Adrenal gland (tissue), 12 donors: Measurements from ENCODE around the gene P3H3. TPM values are rescaled to one million over a fixed set of nuclear protein-coding genes. Genes with fewer than 3 reads are reported as not detected.
"Not testable (repeated sequence)": the region's sequence is repeated elsewhere in the genome, so short reads cannot be mapped to it uniquely, and the experiment has no call there.

ENCODE experiments used
- DNase-seq, 7 donors: peaks; one replicate each; pipeline ENCODE4 v3.0.0-alpha.2; 2019 to 2020
- H3K27ac ChIP-seq, 5 donors: fragments of 200-600 bp; sonication (generic) in 4 of 5; 1 replicate in 3 of 5; 2 replicates in 2 of 5; pipeline versions ENCODE4 v1.5.1 to v1.8.0; 2016 to 2020; ENCODE audit warnings: mild to moderate bottlenecking in 1 of 5
- H3K27me3 ChIP-seq: fragments of 200-600 bp; 2 replicates; pipeline ENCODE4 v1.8.0; 2021
- H3K36me3 ChIP-seq, 2 donors: fragments of 200-600 bp; replicated peaks in 1 of 2; 1 replicate in 1 of 2; 2 replicates in 1 of 2; pipeline versions ENCODE4 v1.5.1 to v1.8.0; 2018 to 2022
- H3K4me1 ChIP-seq, 2 donors: fragments of 200-600 bp; replicated peaks in 1 of 2; 1 replicate in 1 of 2; 2 replicates in 1 of 2; pipeline versions ENCODE4 v1.5.1 to v1.8.0; 2018 to 2021
- H3K4me3 ChIP-seq, 4 donors: fragments of 200-600 bp; sonication (generic) in 3 of 4; one replicate each; pipeline ENCODE4 v1.5.1; 2016 to 2018
- H3K9me3 ChIP-seq, 3 donors: fragments of 200-600 bp; sonication (generic) in 1 of 3; replicated peaks in 1 of 3; 1 replicate in 2 of 3; 2 replicates in 1 of 3; pipeline versions ENCODE4 v1.5.1 to v1.8.0; 2016 to 2021
- POLR2A ChIP-seq, 2 donors: fragments of 450-650 bp; IDR thresholded peaks; one replicate each; pipeline ENCODE4 v1.6.1; 2017; ENCODE audit warnings: antibody characterized with exemption in 2 of 2, mild to moderate bottlenecking in 2 of 2, moderate library complexity in 1 of 2
- WGBS, 4 donors: extraction: QIAGEN DNeasy Blood & Tissue Kit in 2 of 4; methylation state at CpG; one replicate each; pipeline versions ENCODE4 v1.1.5 to v1.1.7; 2013 to 2017; 5-methylcytosine and 5-hydroxymethylcytosine counted together
- intact Hi-C, 2 donors: fragments of 100-400 bp; cut with DNase I; formaldehyde crosslinking; loops; one replicate each; pipeline versions ENCODE4 v1.14.1 to v1.15.0; 2022 to 2023
- polyA plus RNA-seq, 3 donors: library from polyadenylated mRNA; stranded (reverse); fragments of 200-250 nt in 2 of 3; fragments of 350-450 nt in 1 of 3; fragmentation: Illumina TruSeq in 1 of 3; extraction: RNeasy Lipid Tissue Mini Kit (QIAGEN cat#74804) in 1 of 3; gene quantifications; one replicate each; pipeline ENCODE4 v1.2.3, GENCODE V29; 2013 to 2014
- total RNA-seq, 9 donors: library from RNA; depleted of rRNA in 4 of 9; stranded (reverse); fragments of >200 nt in 4 of 9; fragments of 120-200 nt in 1 of 9; fragmentation: NEBNext Ultra II Directional in 1 of 9; extraction: Animal tissue kit (Norgen Biotek cat#: 25700) in 1 of 9; gene quantifications; one replicate each; pipeline versions ENCODE4 v1.1.0 to v1.2.4, GENCODE V29; 2013 to 2023
- TF ChIP-seq, protein P1 (sequence below), 6 experiments: fragments of 450-650 bp in 4 of 6; fragments of 200-600 bp in 2 of 6; sonication (generic) in 1 of 6; IDR thresholded peaks; 1 replicate in 5 of 6; 2 replicates in 1 of 6; pipeline versions ENCODE4 v1.5.1 to v1.8.0; 2016 to 2021; ENCODE audit warnings: antibody characterized with exemption in 6 of 6, mild to moderate bottlenecking in 2 of 6, moderate library complexity in 1 of 6
- donor health status: healthy with polysubstance abuse.
- donor health status: Bipolar disorder and iron deficiency.
- donor health status: DM: yes; HTN: yes; CAD: no.
- donor health status: DM: no; HTN: no; CAD: no.
- donor health status: DM: no; HTN: no; CAD: no.
- donor health status: DM: yes; HTN: yes; CAD: no.

The P3H3 gene
- total and polyA plus RNA-seq, 12 donors: 2.6 to 58.1 (median 15.8) TPM

DNA sequence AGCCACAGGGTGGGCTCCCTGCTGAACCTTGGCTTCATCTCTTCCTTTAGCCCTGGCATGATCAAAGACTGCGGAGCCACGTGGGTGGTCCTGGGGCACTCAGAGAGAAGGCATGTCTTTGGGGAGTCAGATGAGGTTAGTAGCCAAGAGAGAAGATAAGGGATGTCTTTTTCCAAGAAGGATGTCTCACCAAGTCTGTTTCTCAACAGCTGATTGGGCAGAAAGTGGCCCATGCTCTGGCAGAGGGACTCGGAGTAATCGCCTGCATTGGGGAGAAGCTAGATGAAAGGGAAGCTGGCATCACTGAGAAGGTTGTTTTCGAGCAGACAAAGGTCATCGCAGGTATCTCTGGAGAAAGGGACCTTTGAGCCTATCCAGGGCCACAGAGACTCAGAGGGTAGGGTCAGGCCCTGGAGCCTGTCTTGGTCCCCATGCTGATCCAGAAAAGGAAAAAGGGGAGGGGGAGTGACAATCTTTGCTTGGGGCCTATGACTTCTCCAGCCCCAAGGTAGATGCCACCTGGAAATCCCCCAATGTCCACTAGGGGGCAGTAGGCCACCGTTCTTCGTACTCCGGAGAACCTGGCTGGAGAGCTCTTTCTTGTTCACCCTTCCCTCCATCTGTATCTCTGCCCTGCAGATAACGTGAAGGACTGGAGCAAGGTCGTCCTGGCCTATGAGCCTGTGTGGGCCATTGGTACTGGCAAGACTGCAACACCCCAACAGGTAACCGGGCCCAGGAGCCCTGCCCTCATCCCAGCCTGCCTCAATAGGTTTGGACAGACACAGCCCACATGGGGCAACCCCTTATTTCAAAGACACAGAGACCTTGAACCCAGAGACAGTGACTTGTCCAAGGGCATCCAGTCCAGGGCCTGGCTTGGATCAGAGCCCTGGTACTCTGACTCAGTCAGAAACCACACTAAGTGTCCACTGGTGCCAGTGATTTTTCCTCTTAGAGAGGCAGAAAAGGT is 41.1 kb downstream of the P3H3 start:
- TF ChIP-seq, protein P1, sequence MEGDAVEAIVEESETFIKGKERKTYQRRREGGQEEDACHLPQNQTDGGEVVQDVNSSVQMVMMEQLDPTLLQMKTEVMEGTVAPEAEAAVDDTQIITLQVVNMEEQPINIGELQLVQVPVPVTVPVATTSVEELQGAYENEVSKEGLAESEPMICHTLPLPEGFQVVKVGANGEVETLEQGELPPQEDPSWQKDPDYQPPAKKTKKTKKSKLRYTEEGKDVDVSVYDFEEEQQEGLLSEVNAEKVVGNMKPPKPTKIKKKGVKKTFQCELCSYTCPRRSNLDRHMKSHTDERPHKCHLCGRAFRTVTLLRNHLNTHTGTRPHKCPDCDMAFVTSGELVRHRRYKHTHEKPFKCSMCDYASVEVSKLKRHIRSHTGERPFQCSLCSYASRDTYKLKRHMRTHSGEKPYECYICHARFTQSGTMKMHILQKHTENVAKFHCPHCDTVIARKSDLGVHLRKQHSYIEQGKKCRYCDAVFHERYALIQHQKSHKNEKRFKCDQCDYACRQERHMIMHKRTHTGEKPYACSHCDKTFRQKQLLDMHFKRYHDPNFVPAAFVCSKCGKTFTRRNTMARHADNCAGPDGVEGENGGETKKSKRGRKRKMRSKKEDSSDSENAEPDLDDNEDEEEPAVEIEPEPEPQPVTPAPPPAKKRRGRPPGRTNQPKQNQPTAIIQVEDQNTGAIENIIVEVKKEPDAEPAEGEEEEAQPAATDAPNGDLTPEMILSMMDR (IDR thresholded peaks at IDR 0.05): peak; percentile 85 to 92 (median 90)
- TF ChIP-seq POLR2A (IDR thresholded peaks at IDR 0.05): no peak
- peak overlapping the region; percentile 9 to 98 (median 97) for H3K27ac ChIP-seq
- H3K4me1 ChIP-seq: peaks cover 31 to 56% of the 10 kb centered on the region in 2 donors
- peaks cover 0 to 47% of the 10 kb centered on the region in 2 donors for H3K36me3 ChIP-seq
- no peaks in the 10 kb centered on the region for H3K27me3 ChIP-seq
- intact Hi-C loops: loop anchor here in 1 of 2 donors (10.0 kb wide), 1 partner anchor 85 kb away; the partner anchor contains the start of gene PTPN6
- peak overlapping the region in 1 of 4 donors; percentile 93 for H3K4me3 ChIP-seq
- no peaks in the 10 kb centered on the region for H3K9me3 ChIP-seq
- WGBS, 4 donors: 16 to 21% (median 19%) methylated on average over 9 to 12 of the region's 12 CpGs
- peak; percentile 85 to 94 (median 89) for DNase-seq

DNA sequence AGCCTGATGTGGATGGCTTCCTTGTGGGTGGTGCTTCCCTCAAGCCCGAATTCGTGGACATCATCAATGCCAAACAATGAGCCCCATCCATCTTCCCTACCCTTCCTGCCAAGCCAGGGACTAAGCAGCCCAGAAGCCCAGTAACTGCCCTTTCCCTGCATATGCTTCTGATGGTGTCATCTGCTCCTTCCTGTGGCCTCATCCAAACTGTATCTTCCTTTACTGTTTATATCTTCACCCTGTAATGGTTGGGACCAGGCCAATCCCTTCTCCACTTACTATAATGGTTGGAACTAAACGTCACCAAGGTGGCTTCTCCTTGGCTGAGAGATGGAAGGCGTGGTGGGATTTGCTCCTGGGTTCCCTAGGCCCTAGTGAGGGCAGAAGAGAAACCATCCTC is 42.1 kb downstream of the P3H3 start:
- Histone ChIP-seq H3K27ac (peak overlapping the region in 4 of 5 donors; percentile 9 to 98 (median 63)), H3K36me3 (peaks cover 0 to 37% of the 10 kb centered on the region in 2 donors), H3K4me1 (peaks cover 31 to 56% of the 10 kb centered on the region in 2 donors)
- H3K4me3 ChIP-seq, DNase-seq, H3K9me3 ChIP-seq, H3K27me3 ChIP-seq: not testable (repeated sequence)
- intact Hi-C loops: loop anchor here in 1 of 2 donors (10.0 kb wide), 1 partner anchor 84 kb away; the partner anchor contains the start of gene PTPN6
- 42 to 59% (median 48%) methylated on average over 4 of the region's 4 CpGs for WGBS, 4 donors

DNA sequence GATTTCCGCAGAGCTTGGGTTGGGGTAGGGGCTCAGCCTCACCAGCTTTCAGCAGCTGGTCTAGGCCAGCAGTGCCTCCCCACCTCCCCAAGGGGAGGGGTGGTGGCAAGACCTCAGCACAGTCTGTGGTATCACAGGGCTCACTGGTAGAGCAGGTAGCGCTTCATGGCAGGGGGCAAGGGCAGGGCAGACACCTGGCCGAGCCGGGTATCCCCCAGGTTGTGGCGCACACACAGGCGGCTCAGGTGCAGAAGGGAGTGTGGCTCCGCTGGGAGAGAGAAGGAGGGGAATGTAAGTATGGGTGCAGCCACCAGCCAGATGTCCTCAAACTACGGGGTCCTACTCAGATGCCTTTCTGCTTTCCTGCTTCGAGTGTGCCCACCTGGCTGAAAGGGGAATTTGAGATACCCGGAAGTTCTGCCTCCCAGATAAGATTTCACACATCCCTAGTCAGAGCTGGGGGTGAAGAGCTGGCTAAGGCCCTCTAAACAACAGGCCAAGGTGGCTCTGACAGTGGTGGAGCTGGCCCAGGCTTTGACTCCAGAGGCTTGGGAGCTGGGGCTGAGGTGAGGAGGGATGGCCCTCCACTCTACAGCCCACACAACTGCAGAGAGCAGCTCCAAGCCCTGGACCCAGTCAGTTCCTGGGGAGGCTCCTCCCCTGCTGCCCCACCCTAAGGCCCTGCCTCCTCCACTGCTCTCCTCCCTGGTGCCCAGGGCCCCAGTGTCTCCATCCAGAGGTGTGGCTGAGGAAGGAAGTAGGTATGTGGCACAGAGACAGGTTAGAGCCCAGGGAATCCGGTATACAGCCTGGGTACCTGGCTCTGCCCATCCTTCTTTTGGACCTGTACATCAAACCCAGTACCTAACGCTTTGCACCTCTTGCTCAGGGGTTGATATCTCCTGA is 43.1 kb downstream of the P3H3 start:
- Histone ChIP-seq H3K27ac (peak overlapping the region in 3 of 5 donors; percentile 29 to 89 (median 65)), H3K27me3 (no peaks in the 10 kb centered on the region), H3K4me1 (peaks cover 31 to 56% of the 10 kb centered on the region in 2 donors), H3K4me3 (peak overlapping the region in 1 of 4 donors; percentile 91), H3K9me3 (no peaks in the 10 kb centered on the region), H3K36me3 (peaks cover 0 to 29% of the 10 kb centered on the region in 2 donors)
- peak in 2 of 7 donors; percentile 34 to 35 for DNase-seq
- WGBS, 4 donors: 63 to 69% (median 64%) methylated on average over 7 to 12 of the region's 12 CpGs
- TF ChIP-seq, protein P1 (IDR thresholded peaks at IDR 0.05): no peak
- TF ChIP-seq POLR2A (IDR thresholded peaks at IDR 0.05): no peak
- intact Hi-C loops: loop anchor here in 1 of 2 donors (10.0 kb wide), 1 partner anchor 83 kb away; the partner anchor contains the start of gene PTPN6
